SK-N-SH treated with all-trans-retinoic acid at 6 μM for 48 hours (cell line): ENCODE data around the gene FGFRL1.

ENCODE experiments used
- ATAC-seq: fragments of 200-7000 bp; cut with Tn5 transposase; 3 replicates; pipeline ENCODE4 v1.9.1; 2020; ENCODE audit warnings: mild to moderate bottlenecking, moderate library complexity
- ARNTL ChIP-seq: fragments of 450-650 bp; formaldehyde crosslinking; IDR thresholded peaks from 2 replicates; pipeline ENCODE4 v1.5.0; 2020; ENCODE audit warnings: low read depth, mild to moderate bottlenecking, moderate library complexity, borderline replicate concordance
- BACH2 ChIP-seq: fragments of 250-450 bp; sonication (Bioruptor Pico); IDR thresholded peaks from 2 replicates; pipeline ENCODE4 v1.9.0; 2021; ENCODE audit warnings: mild to moderate bottlenecking, borderline replicate concordance
- CSDC2 ChIP-seq: fragments of 250-450 bp; sonication (Bioruptor Pico); IDR thresholded peaks from 2 replicates; pipeline ENCODE4 v1.5.0; 2020; ENCODE audit warnings: mild to moderate bottlenecking, moderate library complexity
- ESRRG ChIP-seq: fragments of 250-450 bp; sonication (Bioruptor Pico); IDR thresholded peaks from 2 replicates; pipeline ENCODE4 v1.6.1; 2021; ENCODE audit warnings: mild to moderate bottlenecking
- GLIS3 ChIP-seq: fragments of 250-450 bp; sonication (Bioruptor Pico); IDR thresholded peaks from 2 replicates; pipeline ENCODE4 v1.5.0; 2020; ENCODE audit warnings: mild to moderate bottlenecking, moderate library complexity
- ISL1 ChIP-seq: fragments of 250-450 bp; sonication (Bioruptor Pico); IDR thresholded peaks from 2 replicates; pipeline ENCODE4 v2.1.2; 2022; ENCODE audit warnings: mild to moderate bottlenecking, moderate library complexity
- OSR1 ChIP-seq: fragments of 250-450 bp; sonication (Bioruptor Pico); IDR thresholded peaks from 2 replicates; pipeline ENCODE4 v1.8.0; 2022; ENCODE audit warnings: moderate library complexity, mild to moderate bottlenecking, inconsistent platforms
- POU6F1 ChIP-seq: fragments of 250-450 bp; sonication (Bioruptor Pico); IDR thresholded peaks from 2 replicates; pipeline ENCODE4 v1.8.0; 2021; ENCODE audit warnings: low read depth, mild to moderate bottlenecking, moderate library complexity, borderline replicate concordance
- PPARA ChIP-seq: fragments of 250-450 bp; sonication (Bioruptor Pico); IDR thresholded peaks from 2 replicates; pipeline ENCODE4 v1.5.0; 2020; ENCODE audit warnings: mild to moderate bottlenecking, borderline replicate concordance
- RARB ChIP-seq: fragments of 250-450 bp; sonication (Bioruptor Pico); IDR thresholded peaks from 2 replicates; pipeline ENCODE4 v1.8.0; 2021; ENCODE audit warnings: mild to moderate bottlenecking, moderate library complexity
- SNAI2 ChIP-seq: fragments of 250-450 bp; sonication (Bioruptor Pico); IDR thresholded peaks from 2 replicates; pipeline ENCODE4 v1.5.0; 2020; ENCODE audit warnings: mild to moderate bottlenecking, moderate library complexity
- TCF4 ChIP-seq: fragments of 250-450 bp; sonication (Bioruptor Pico); IDR thresholded peaks from 2 replicates; pipeline ENCODE4 v1.8.0; 2021; ENCODE audit warnings: mild to moderate bottlenecking, moderate library complexity, borderline replicate concordance
- TOX ChIP-seq: fragments of 250-450 bp; sonication (Bioruptor Pico); IDR thresholded peaks from 2 replicates; pipeline ENCODE4 v1.8.0; 2021; ENCODE audit warnings: mild to moderate bottlenecking, moderate library complexity, borderline replicate concordance
- ZC3H10 ChIP-seq: fragments of 250-450 bp; sonication (Bioruptor Pico); IDR thresholded peaks from 2 replicates; pipeline ENCODE4 v1.5.1; 2021; ENCODE audit warnings: mild to moderate bottlenecking, moderate library complexity
- ZFP3 ChIP-seq: fragments of 250-450 bp; sonication (Bioruptor Pico); IDR thresholded peaks from 2 replicates; pipeline ENCODE4 v1.5.0; 2020; ENCODE audit warnings: mild to moderate bottlenecking, moderate library complexity
- ZFP30 ChIP-seq: fragments of 450-650 bp; formaldehyde crosslinking; IDR thresholded peaks from 2 replicates; pipeline ENCODE4 v1.5.0; 2022; ENCODE audit warnings: mild to moderate bottlenecking, moderate library complexity
- ZNF565 ChIP-seq: fragments of 450-650 bp; formaldehyde crosslinking; conservative IDR thresholded peaks from 2 replicates; pipeline ENCODE4 v1.5.0; 2020; ENCODE audit warnings: low read depth, mild to moderate bottlenecking, moderate library complexity
- ZNF70 ChIP-seq: fragments of 450-650 bp; formaldehyde crosslinking; IDR thresholded peaks from 2 replicates; pipeline ENCODE4 v1.5.0; 2020; ENCODE audit warnings: mild to moderate bottlenecking, moderate library complexity
- ZNF8 ChIP-seq: fragments of 450-650 bp; formaldehyde crosslinking; IDR thresholded peaks from 2 replicates; pipeline ENCODE4 v1.5.0; 2020; ENCODE audit warnings: mild to moderate bottlenecking, moderate library complexity
- TF ChIP-seq, protein P1 (sequence below): fragments of 250-450 bp; sonication (Bioruptor Pico); IDR thresholded peaks from 2 replicates; pipeline ENCODE4 v1.5.1; 2021; ENCODE audit warnings: mild to moderate bottlenecking, moderate library complexity
- TF ChIP-seq, protein P2 (sequence below): fragments of 250-450 bp; sonication (Bioruptor Pico); IDR thresholded peaks from 2 replicates; pipeline ENCODE4 v1.5.1; 2020; ENCODE audit warnings: low read depth, mild to moderate bottlenecking, moderate library complexity
- TF ChIP-seq, protein P3 (sequence below): fragments of 250-450 bp; sonication (Bioruptor Pico); IDR thresholded peaks from 2 replicates; pipeline ENCODE4 v1.8.0; 2020; ENCODE audit warnings: mild to moderate bottlenecking, moderate library complexity, borderline replicate concordance

The FGFRL1 gene

DNA sequence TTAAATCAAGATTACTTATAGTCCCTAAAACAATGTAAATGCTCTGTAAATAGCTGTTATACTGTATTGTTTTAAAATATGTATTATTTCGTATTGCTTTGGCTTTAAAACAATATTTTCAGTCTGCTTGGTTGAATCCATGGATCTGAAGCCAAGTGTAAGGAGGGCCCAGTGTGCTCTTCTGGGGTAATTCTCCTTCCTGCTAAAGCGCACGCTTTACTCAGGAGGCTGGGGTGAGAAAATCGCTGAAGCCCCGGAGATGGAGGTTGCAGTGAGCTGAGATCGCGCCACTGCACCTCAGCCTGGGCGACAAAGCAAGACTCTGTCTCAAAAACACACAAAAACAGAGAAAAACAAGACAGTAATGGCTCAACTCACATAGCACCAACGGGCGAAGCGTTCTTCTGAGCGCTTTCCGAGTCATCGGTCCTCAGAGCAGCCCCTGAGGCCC is 25.0 kb upstream of the FGFRL1 start:
- TF ChIP-seq ISL1: no peak
- peak; percentile 24 for ATAC-seq

GRCh38 chr4:986879-987623 is 24.4 kb upstream of the FGFRL1 start, which contains the start of gene IDUA:
Gene IDUA, plus strand, starts transcription at chr4:987044. Its CDS starts 41 bp downstream, at chr4:987085.
- peak; percentile 88 for ATAC-seq
- TF ChIP-seq, protein P1, sequence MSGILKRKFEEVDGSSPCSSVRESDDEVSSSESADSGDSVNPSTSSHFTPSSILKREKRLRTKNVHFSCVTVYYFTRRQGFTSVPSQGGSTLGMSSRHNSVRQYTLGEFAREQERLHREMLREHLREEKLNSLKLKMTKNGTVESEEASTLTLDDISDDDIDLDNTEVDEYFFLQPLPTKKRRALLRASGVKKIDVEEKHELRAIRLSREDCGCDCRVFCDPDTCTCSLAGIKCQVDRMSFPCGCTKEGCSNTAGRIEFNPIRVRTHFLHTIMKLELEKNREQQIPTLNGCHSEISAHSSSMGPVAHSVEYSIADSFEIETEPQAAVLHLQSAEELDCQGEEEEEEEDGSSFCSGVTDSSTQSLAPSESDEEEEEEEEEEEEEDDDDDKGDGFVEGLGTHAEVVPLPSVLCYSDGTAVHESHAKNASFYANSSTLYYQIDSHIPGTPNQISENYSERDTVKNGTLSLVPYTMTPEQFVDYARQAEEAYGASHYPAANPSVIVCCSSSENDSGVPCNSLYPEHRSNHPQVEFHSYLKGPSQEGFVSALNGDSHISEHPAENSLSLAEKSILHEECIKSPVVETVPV (CRISPR knock-in tag): no peak
- no peak for TF ChIP-seq ZC3H10
- TF ChIP-seq, protein P2, sequence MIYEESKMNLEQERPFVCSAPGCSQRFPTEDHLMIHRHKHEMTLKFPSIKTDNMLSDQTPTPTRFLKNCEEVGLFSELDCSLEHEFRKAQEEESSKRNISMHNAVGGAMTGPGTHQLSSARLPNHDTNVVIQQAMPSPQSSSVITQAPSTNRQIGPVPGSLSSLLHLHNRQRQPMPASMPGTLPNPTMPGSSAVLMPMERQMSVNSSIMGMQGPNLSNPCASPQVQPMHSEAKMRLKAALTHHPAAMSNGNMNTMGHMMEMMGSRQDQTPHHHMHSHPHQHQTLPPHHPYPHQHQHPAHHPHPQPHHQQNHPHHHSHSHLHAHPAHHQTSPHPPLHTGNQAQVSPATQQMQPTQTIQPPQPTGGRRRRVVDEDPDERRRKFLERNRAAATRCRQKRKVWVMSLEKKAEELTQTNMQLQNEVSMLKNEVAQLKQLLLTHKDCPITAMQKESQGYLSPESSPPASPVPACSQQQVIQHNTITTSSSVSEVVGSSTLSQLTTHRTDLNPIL (CRISPR knock-in tag): no peak
- TF ChIP-seq ARNTL (CRISPR knock-in tag): no peak
- TF ChIP-seq TOX (CRISPR knock-in tag): no peak
- TF ChIP-seq CSDC2 (CRISPR knock-in tag): no peak
- no peak for TF ChIP-seq OSR1

DNA sequence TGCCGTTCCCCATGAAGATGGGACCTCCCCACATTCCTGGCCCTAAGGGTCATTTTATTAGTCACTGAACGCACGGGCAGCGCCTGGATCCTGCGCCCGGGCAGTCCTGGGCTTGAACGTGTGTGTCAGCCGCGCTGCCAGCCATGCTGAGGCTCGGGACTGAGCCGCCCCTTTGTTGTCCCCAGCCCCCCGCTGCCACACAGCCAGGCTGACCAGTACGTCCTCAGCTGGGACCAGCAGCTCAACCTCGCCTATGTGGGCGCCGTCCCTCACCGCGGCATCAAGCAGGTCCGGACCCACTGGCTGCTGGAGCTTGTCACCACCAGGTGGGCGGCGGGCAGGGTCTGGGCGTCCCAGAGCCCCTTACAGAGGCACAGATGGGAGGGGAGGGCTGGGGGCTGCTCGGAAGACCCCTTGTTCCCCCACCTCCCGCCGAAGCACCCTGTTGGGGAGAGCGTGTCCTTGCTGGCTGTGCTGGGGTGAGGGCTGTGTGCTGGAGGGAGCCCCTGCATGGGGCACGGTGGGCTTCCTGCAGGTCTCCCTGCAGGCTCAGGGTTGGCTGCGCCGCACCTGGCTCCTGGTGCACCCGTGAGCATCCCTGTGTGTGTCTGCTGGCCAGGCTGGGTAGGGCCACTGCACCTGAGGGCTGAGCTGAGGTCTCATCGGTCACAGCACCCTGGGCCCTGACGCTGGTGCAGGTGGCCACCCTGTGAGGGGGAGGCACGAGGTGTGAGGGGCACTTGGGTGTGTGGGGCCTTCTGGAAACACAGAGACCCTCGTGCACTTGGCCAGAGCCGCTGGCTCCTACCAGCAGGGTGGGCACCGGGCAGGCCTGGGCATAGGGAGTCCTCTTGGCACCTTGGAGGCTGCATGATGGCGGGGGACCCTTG is 23.6 kb upstream of the FGFRL1 start:
- ATAC-seq: no peak
- TF ChIP-seq, protein P3, sequence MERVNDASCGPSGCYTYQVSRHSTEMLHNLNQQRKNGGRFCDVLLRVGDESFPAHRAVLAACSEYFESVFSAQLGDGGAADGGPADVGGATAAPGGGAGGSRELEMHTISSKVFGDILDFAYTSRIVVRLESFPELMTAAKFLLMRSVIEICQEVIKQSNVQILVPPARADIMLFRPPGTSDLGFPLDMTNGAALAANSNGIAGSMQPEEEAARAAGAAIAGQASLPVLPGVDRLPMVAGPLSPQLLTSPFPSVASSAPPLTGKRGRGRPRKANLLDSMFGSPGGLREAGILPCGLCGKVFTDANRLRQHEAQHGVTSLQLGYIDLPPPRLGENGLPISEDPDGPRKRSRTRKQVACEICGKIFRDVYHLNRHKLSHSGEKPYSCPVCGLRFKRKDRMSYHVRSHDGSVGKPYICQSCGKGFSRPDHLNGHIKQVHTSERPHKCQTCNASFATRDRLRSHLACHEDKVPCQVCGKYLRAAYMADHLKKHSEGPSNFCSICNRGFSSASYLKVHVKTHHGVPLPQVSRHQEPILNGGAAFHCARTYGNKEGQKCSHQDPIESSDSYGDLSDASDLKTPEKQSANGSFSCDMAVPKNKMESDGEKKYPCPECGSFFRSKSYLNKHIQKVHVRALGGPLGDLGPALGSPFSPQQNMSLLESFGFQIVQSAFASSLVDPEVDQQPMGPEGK (CRISPR knock-in tag): no peak
- no peak for TF ChIP-seq ZFP3 (CRISPR knock-in tag)
- no peak for TF ChIP-seq ZFP30 (CRISPR knock-in tag)
- TF ChIP-seq BACH2 (CRISPR knock-in tag): no peak
- TF ChIP-seq ISL1: no peak
- TF ChIP-seq ARNTL (CRISPR knock-in tag): no peak
- TF ChIP-seq, all 23 proteins: peak for 0

- no peak for ATAC-seq
- TF ChIP-seq ARNTL (CRISPR knock-in tag) (no peak), POU6F1 (no peak), ZFP30 (CRISPR knock-in tag) (no peak), TOX (CRISPR knock-in tag) (no peak), RARB (CRISPR knock-in tag) (no peak), ZNF8 (no peak), ZNF565 (CRISPR knock-in tag) (no peak), SNAI2 (CRISPR knock-in tag) (no peak), ZC3H10 (no peak), OSR1 (no peak), ZNF70 (CRISPR knock-in tag) (no peak), GLIS3 (CRISPR knock-in tag) (no peak), PPARA (CRISPR knock-in tag) (no peak), TCF4 (CRISPR knock-in tag) (no peak), ESRRG (no peak), ZFP3 (CRISPR knock-in tag) (no peak)
- TF ChIP-seq, protein P1 (CRISPR knock-in tag): no peak
Observed at GRCh38 chr4:988726-989721, 22.4 kb upstream of the FGFRL1 start.
